Endothelial cell of hepatic sinusoid (primary cell): ENCODE data around the gene ANKLE2.
"Not testable (repeated sequence)": the region's sequence is repeated elsewhere in the genome, so short reads cannot be mapped to it uniquely, and the experiment has no call there.

Experiments
- in situ Hi-C: cut with HindIII; loops from 2 replicates; pipeline ENCODE4 v1.10.0; 2017; ENCODE audit warnings: low sequenced_read_pairs

ANKLE2 gene

GRCh38 chr12:132761032-132761920, at the start of gene ANKLE2:
Gene ANKLE2 (minus strand): TSS chr12:132761832. CDS start chr12:132761798, 34 bp downstream.
- in situ Hi-C loops, result no loop called here

GRCh38 chr12:132809391-132809790, 47.8 kb upstream of the ANKLE2 start:
- in situ Hi-C loops, result not testable (repeated sequence)

GRCh38 chr12:132807295-132808092, 45.9 kb upstream of the ANKLE2 start:
- in situ Hi-C loops, result no loop called here

GRCh38 chr12:132806857-132807256, 45.2 kb upstream of the ANKLE2 start:
- in situ Hi-C loops, result no loop called here

- in situ Hi-C loops, result no loop called here
Measured at GRCh38 chr12:132804426-132804861, 42.8 kb upstream of the ANKLE2 start.

- in situ Hi-C loops, result no loop called here
Measured at GRCh38 chr12:132803888-132804287, 42.3 kb upstream of the ANKLE2 start.

GRCh38 chr12:132803125-132803524, 41.5 kb upstream of the ANKLE2 start:
- in situ Hi-C loops, result no loop called here

GRCh38 chr12:132801741-132802140, 40.1 kb upstream of the ANKLE2 start:
- in situ Hi-C loops, result no loop called here

- in situ Hi-C loops, result no loop called here
Measured at GRCh38 chr12:132798836-132799235, 37.2 kb upstream of the ANKLE2 start.

GRCh38 chr12:132797820-132798570, 36.4 kb upstream of the ANKLE2 start:
- in situ Hi-C loops, result no loop called here

GRCh38 chr12:132795847-132796246, 34.2 kb upstream of the ANKLE2 start:
- in situ Hi-C loops, result no loop called here

- in situ Hi-C loops, result not testable (repeated sequence)
Measured at GRCh38 chr12:132791940-132792339, 30.3 kb upstream of the ANKLE2 start.

GRCh38 chr12:132789099-132789471, 27.5 kb upstream of the ANKLE2 start:
- in situ Hi-C loops, result no loop called here

- in situ Hi-C loops, result no loop called here
Measured at GRCh38 chr12:132788375-132789098, 26.9 kb upstream of the ANKLE2 start.

- in situ Hi-C loops, result no loop called here
Measured at GRCh38 chr12:132787877-132788276, 26.2 kb upstream of the ANKLE2 start.

GRCh38 chr12:132786192-132786591, 24.6 kb upstream of the ANKLE2 start:
- in situ Hi-C loops, result no loop called here

- in situ Hi-C loops, result no loop called here
Measured at GRCh38 chr12:132784580-132784979, 22.9 kb upstream of the ANKLE2 start.

- in situ Hi-C loops, result no loop called here
Measured at GRCh38 chr12:132783917-132784531, 22.4 kb upstream of the ANKLE2 start.

- in situ Hi-C loops, result no loop called here
Measured at GRCh38 chr12:132781938-132782337, 20.3 kb upstream of the ANKLE2 start.

GRCh38 chr12:132779781-132780353, 18.2 kb upstream of the ANKLE2 start:
- in situ Hi-C loops, result no loop called here
